Measurements from ENCODE around the gene DOCK2.

Gene DOCK2

GRCh38 chr5:170049713-170050112 is 412.6 kb downstream of the DOCK2 start:
- no peak for TF ChIP-seq CTCF (IDR thresholded peaks at IDR 0.05; ENCODE audit: low read length, missing control alignments)
- DNase-seq (ENCODE audit: low read depth), result no peak

GRCh38 chr5:170053896-170054295 is 416.8 kb downstream of the DOCK2 start:
- H3K4me3 ChIP-seq (replicated peaks; ENCODE audit: low read depth, low read length), result no peak overlapping the region
- DNase-seq (ENCODE audit: low read depth), result no peak
- no peak for TF ChIP-seq CTCF (IDR thresholded peaks at IDR 0.05; ENCODE audit: low read length, missing control alignments)

More at GRCh38 chr5:170049713-170050112, 412.6 kb downstream of the DOCK2 start:
- H3K4me3 ChIP-seq (replicated peaks; ENCODE audit: low read depth, low read length), result no peak overlapping the region

- no peak overlapping the region for H3K4me3 ChIP-seq (replicated peaks; ENCODE audit: low read depth, low read length)
- TF ChIP-seq CTCF (IDR thresholded peaks at IDR 0.05; ENCODE audit: low read length, missing control alignments), result no peak
- no peak for DNase-seq (ENCODE audit: low read depth)
Measured at GRCh38 chr5:170055606-170056005, 418.5 kb downstream of the DOCK2 start.

GRCh38 chr5:170056561-170057267 is 419.6 kb downstream of the DOCK2 start:
- TF ChIP-seq CTCF (IDR thresholded peaks at IDR 0.05; ENCODE audit: low read length, missing control alignments), result no peak
- no peak overlapping the region for H3K4me3 ChIP-seq (replicated peaks; ENCODE audit: low read depth, low read length)
- no peak for DNase-seq (ENCODE audit: low read depth)

- DNase-seq (ENCODE audit: low read depth), result no peak
- no peak overlapping the region for H3K4me3 ChIP-seq (replicated peaks; ENCODE audit: low read depth, low read length)
- no peak for TF ChIP-seq CTCF (IDR thresholded peaks at IDR 0.05; ENCODE audit: low read length, missing control alignments)
Measured at GRCh38 chr5:170057311-170057710, 420.2 kb downstream of the DOCK2 start.

- no peak overlapping the region for H3K4me3 ChIP-seq (replicated peaks; ENCODE audit: low read depth, low read length)
- no peak for TF ChIP-seq CTCF (IDR thresholded peaks at IDR 0.05; ENCODE audit: low read length, missing control alignments)
- DNase-seq (ENCODE audit: low read depth), result no peak
Measured at GRCh38 chr5:170059221-170059620, 422.1 kb downstream of the DOCK2 start.

- no peak for TF ChIP-seq CTCF (IDR thresholded peaks at IDR 0.05; ENCODE audit: low read length, missing control alignments)
- no peak overlapping the region for H3K4me3 ChIP-seq (replicated peaks; ENCODE audit: low read depth, low read length)
- no peak for DNase-seq (ENCODE audit: low read depth)
Measured at GRCh38 chr5:170067152-170067551, 430.1 kb downstream of the DOCK2 start.
